GM19452 (cell line): ENCODE data around the gene RELB.
A peak's percentile ranks its signal among the peaks of the same experiment; 100 is the strongest.

ENCODE experiments used
- ATAC-seq: cut with Tn5 transposase; IDR thresholded peaks from one replicate; pipeline ENCODE4 v1.9.1; 2021; ENCODE audit not compliant: unreplicated experiment

Gene RELB

DNA sequence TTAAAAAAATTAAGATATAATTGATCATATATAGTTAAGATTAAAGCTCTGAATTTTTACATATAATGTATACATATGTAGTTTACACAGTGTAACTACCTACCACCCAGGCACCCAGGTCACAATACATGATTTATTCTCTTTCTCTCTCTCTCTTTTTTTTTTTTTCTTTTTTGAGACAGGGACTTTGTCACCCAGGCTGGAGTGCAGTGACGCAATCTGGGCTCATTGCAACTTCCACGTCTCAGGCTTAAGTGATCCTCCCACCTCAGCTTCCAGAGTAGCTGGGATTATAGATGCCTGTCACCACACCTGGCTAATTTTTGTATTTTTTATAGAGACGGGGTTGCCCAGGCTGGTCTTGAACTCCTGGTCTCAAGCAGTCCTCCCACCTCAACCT lies 18.8 kb downstream of the RELB start:
- no peak for ATAC-seq

DNA sequence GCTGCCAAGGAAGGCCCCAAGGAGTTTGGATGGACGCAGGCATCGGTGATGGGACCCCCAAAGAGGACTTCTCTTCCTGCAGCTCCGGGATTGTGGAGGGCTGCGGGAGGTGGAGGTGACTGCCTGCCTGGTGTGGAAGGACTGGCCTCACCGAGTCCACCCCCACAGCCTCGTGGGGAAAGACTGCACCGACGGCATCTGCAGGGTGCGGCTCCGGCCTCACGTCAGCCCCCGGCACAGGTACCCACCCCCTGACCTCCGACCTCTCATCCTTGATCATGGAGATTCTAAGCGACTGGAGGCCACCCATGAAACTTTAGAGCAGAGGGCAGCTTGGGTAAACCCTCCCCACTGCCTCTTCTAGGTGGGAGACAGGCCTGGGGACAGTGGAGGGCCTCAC lies 20.7 kb downstream of the RELB start:
- no peak for ATAC-seq

DNA sequence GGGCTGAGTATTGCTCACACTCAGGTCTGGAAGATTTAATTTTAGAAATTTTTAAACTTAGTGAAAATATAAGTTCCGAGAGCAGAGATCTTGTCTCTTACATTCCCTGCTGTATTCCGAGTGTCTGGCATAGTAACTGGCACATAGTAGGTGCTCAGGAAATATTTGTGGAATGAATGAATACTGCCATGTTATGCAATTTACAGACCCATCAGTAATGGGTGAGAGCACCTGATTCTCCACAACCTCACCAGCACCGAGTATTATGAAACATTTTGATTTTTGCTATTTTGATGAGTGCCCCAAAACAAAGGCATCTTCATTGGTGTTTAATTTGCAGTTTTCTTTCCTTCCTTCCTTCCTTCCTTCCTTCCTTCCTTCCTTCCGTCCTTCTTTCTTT lies 21.8 kb downstream of the RELB start:
- ATAC-seq, result no peak

DNA sequence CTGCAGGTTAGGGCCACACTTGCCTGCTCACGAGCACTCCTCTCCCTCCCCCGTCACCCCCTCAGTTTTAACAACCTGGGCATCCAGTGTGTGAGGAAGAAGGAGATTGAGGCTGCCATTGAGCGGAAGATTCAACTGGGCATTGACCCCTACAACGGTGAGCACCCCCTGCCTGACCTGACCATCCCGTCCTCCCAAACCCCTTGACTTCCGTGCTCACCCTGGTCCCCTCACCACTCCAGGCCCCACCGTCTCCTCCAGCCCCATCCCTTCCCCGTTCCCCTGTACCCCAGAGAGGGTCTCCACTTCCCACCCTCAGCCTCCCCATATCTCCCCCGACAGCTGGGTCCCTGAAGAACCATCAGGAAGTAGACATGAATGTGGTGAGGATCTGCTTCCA lies 24.0 kb downstream of the RELB start:
- no peak for ATAC-seq

DNA sequence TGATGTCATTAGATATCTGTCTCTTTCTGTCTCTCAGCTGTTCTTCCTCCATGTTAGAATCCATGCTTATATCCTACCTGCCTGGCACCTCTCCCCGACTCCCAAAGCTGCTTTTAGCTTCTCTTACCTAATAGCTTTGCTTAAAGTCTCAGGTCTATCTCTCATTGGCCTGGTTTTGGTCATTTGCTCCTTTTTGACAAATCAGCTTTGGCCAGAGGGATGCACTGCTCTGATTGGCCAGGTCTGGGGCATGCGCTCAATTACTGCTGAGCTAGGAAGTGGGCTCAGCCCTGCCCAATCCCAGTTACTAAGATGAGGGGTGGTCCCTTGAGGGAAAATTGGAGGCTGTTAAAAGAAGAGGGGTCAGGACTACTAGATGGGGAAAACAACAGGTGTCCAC lies 26.1 kb downstream of the RELB start:
- ATAC-seq, result no peak

DNA sequence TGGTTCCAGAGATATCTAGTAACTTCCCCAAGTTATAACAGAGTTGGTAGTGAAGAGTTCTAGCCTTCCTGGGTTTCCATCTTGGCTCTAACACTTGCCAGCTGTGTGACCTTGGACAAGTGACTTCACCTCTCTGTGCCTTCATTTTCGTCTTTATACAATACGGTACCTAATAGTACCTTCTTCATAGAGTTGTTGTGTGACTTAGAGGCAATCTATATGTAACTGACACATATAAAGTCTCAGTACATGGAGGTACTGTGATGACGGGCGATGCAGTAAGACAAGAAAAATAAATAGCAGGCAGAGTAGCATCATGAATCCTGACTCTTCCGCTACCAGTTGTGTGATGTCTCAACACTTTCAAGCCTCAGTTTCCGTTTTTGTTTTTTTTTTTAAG lies 29.6 kb downstream of the RELB start:
- ATAC-seq, result no peak

DNA sequence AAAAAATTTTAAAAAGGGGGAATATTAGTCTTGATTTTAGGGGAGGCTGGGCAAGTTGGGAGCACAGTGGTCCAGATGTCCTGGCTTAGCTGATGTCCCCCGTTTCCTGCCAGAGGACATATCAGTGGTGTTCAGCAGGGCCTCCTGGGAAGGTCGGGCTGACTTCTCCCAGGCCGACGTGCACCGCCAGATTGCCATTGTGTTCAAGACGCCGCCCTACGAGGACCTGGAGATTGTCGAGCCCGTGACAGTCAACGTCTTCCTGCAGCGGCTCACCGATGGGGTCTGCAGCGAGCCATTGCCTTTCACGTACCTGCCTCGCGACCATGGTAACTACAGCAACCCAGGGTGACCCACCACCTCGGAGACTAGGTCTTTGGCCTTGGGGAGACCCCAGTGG lies 31.2 kb downstream of the RELB start:
- no peak for ATAC-seq

DNA sequence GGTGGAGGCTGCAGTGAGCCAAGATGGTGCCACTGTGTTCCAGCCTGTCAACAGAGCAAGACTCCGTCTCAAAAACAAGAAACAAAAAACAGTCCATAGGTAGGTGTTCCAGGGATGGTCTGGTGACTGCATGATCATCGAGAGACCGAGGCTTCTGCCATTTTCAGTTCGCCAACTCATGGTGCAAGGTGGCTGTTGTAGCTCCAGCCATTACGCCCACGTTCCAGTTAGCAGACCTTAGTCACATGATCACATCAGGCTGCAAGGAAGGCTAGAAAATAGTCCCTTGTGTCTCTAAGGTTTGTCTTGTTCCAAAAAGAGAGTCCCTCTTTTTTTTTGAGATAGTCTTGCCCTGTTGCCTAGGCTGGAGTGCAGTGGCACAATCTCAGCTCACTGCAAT lies 34.5 kb downstream of the RELB start:
- no peak for ATAC-seq

DNA sequence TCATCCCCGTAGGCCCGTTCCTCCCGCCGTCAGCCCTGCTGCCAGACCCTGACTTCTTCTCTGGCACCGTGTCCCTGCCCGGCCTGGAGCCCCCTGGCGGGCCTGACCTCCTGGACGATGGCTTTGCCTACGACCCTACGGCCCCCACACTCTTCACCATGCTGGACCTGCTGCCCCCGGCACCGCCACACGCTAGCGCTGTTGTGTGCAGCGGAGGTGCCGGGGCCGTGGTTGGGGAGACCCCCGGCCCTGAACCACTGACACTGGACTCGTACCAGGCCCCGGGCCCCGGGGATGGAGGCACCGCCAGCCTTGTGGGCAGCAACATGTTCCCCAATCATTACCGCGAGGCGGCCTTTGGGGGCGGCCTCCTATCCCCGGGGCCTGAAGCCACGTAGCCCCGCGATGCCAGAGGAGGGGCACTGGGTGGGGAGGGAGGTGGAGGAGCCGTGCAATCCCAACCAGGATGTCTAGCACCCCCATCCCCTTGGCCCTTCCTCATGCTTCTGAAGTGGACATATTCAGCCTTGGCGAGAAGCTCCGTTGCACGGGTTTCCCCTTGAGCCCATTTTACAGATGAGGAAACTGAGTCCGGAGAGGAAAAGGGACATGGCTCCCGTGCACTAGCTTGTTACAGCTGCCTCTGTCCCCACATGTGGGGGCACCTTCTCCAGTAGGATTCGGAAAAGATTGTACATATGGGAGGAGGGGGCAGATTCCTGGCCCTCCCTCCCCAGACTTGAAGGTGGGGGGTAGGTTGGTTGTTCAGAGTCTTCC lies 36.3 kb downstream of the RELB start:
- no peak for ATAC-seq

DNA sequence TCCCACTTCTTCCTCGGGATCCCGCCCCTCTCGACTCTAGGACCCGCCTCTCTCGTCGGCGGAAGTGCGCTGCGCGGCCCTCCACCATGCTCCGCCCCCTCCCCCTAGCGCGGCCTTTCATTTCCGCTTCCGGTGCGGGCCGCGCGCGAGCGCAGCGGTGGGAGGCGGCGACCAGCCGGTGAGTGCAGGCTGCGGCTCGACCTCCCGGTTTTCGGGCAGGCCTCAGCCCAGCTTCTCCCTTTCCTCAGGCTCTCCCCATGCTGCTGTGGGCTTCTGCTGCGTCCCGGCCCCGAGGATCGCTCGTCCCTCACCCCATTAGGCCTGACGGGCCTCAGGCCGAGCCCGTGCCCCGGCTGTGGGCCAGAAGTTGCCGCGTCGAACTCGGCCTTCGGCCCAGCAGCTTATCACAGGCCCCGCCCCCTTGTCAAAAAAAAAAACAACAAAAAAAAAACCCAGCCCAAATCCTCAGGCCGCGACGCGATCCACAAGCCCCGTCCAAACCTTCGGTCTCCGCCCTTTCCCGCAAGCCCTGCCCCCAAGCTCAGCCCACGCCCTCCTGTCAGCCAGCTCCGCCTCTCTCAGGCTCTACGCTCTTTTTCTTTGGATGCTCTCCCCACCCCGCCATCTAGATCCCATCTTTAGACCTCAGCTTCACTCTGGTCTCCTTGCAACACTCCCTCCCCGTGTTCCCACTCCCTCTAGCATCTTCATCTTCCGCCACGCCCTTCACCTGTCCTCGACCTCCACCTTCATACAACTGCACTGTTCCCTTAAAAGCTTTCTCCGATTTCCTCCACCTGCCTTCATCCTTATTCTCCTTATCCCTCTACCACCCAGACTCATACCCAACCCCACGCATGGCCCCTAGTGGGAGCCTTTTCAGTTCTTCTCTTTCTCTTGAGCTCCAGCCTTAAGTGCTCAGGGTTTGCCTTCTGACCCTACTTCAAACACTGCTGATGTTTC lies 37.9 kb downstream of the RELB start, which contains the start of gene CLASRP:
TSS of gene CLASRP (plus strand) at position 115 of the 963 bp plus-strand sequence. CDS start 1,168 bp downstream, outside the sequence.
- peak; percentile 79 for ATAC-seq

DNA sequence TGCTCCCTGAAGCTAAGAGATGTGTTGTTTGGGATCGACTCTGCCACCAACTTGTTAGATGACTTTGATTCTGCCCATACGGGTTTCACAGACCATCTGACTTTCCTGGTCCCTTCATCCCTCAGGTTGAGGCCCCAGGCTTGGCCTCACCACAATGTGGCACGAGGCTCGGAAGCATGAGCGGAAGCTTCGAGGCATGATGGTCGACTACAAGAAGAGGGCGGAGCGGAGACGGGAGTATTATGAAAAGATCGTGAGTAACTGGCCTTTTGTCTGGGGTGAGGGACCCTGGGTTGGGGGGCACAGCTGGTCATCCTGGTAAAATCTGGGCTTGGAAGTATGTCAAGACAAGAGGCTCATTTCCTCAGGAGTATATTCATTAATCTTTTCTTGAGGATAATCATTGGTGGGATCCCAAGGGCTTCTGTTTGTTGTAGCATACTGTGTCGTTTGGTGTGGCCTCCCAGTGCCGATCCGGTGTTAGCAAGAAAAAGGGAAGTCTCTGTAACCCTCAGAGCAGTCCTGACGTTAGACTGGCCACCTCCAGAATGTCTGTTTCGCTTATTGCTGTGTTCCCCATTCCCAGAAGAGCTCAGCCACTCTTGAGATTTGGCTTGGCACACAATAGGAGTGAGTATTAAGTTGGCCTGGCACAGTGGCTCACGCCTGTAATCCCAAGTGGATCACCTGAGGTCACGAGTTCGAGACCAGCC lies 39.0 kb downstream of the RELB start:
- no peak for ATAC-seq

DNA sequence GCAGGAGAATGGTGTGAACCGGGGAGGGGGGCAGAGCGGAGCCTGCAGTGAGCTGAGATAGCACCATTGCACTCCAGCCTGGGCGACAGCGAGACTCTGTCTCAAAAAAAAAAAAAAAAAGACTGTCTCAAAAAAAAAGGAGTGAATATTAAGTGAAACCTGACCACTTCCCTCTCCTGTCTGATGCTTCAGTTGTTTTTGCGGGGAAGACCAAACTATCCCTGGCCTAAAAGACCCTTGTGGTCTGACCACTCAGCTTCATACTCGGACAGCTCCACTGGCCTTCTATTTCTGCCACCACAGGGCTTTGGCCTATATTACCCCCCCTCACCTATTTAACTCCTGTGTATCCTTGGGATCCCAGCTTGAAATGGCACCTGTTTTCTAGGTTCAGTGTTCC lies 39.9 kb downstream of the RELB start:
- ATAC-seq, result no peak

DNA sequence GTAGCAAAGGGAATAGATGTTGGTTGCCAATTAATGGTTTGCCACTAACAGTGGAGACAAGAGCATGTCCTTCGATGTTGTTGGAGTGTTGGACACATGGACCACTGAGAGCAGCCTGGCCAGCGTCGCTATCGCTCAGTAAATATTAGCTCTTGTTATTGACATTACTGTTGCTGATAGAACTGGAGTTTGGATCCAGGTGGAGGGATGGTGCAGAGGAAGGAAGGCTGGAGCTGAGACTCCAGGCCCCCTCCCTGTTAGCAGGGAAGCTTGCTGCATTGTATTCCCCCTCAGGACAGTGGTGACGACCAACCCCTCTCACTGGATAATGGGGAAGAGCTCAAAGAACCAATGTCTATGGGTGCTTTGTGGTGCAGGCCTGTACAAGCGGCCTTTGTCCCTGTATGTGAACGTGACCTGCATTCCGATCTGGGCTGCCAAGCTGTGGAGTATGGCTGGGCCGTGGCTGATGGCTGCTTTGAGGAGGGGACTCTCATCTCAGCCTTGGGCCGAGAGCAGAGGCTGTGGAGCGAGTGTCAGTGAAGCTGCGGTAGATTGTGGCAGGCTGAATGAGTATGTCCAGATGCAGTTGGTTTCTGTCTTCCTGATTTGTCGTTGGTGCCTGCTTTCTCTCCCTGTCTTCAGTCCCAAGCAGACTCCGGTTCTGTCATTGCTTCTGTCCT lies 44.5 kb downstream of the RELB start:
- ATAC-seq, result no peak

DNA sequence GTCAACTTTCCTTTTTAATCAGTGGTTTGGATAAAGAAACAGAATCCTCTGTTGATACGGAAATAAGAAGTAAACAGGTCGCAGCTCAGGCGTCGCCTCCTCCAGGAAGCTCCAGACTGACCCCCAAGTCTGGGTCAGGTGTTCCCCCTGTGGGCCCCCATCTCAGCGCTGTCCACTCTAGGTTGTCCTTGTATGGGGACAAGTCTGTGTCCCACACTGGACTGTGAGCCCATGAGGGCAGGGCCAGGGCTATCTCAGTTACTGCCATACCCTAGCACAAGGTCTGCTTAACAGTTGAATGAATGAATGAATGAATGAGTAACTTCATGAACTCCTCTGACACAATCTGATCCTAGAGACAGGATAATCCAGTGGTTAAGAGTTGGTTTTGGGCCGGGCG lies 45.1 kb downstream of the RELB start:
- no peak for ATAC-seq

DNA sequence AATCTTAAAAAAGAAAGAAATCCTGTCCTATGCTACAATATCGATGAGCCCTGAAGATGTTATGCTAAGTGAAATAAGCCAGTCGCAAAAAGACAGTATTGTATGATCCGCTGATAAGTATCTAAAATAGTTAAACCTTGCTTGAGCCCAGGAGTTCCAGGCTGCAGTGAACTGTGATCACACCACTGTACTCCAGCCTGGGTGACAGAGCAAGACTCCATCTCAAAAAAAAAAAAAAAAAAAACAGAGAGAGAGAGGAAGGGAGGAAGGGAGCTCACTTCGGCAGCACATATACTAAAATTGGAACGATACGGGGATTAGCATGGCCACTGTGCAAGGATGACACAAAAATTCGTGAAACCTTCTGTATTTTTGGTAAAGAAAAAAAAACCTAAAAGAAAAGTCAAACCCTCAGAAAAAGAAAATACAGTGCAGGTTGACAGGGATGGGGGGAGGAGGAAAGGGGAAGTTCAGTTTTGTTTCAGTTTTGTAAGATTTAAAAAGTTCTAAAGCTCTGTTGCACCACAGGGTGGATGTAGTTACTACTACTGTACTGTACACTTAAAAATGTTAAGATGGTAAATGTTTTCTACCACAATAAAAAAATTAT lies 46.0 kb downstream of the RELB start:
- ATAC-seq, result peak; percentile 70

DNA sequence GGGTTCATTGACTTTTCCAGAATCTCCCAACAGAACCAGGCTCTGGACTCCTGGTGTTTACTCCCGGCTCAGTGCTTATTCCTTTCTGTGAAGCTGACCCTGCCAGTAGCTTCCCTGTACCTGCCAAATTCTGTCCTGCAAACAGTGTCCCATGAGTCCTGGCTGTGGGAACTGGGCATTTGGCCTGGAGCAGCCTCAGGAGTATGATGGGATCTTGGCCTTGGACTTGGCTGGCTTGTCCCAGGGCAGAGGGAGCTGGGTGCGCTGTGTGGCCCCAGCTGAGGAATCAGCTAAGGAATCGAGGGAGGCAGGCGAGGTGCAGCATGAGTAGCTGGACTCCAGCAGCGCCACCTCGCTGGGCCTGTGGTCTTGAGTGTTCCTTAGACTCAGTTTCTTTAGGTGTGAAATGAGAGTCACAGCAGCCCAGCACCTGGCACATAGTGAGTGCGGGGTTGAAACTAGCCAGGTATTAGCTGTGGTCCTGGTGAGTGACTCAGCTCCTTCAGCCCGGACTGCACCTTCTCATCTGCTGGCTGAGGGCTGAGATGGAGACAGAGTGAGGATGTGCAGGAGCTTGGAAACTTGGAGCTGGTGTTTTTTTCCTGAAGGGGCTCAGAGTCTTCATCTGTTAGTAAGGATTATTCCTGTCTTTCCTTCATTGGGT lies 47.9 kb downstream of the RELB start:
- no peak for ATAC-seq

DNA sequence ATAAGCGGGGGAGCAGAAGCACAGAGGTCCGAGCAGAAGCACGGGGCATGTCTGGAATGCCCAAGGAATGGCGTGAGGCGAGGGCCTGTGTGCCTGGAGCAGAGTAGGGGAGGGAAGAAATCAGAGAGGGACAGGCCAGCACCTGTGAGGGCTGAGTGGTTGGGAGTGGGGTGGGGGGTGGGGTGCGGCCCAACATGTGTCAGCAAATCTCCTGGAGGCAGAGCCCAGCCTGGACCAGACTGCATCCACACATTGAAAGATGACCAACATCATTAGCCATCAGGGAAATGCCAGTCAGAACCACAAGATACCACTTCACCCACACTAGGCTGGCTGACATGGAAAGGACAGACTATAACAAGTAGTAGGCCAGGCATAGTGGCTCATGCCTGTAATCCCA lies 48.8 kb downstream of the RELB start:
- no peak for ATAC-seq

DNA sequence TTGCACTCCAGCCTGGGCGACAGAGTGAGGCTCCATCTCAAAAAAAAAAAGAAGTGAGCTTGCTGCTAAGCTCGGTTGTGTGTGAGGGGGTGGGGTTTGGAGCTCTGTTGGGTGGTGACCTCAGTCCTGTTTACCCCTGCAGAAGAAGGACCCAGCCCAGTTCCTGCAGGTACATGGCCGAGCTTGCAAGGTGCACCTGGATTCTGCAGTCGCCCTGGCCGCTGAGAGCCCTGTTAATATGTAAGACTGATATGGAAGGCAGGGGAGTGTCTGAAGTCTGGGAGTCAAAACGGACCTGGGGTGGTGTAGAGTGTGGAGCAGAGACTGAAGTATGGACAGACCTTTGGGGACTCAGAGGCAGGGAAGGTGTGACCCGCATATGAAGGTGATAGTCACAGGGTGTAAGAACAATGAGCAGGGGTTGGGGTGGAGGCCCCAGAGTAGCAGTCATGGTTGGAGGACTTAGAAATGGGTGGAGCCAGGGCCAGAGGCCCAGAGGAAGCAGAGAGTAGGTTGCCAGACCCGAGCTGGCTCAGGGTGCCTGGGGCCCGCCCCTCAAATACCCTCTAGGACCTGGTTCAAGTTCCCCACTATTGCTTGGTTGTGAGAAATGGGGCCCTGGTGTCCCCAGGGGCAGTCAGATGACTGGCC lies 50.8 kb downstream of the RELB start:
- no peak for ATAC-seq

DNA sequence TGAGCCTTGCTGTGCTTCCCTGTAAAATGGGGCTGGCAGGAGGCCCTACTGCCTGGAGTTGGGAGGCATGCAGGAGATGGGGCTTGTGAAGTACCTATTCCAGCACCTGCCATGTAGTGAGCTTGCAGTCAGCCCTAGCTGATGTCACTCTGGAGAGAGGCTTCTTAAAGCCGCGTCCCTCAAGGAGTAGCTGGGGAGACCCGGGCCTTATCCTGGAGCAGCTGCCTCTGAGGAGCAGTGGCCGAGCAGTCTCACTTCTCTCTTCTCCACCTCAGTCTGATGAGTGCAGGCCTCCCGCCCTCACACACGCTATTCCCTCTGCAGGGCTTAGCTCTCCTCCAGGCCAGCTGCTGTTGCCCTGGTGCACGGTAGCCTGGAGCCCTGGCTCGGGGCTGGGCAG lies 55.6 kb downstream of the RELB start:
- ATAC-seq, result no peak
